Left ventricle myocardium inferior (tissue), 1 donor: ENCODE data around the gene TSC22D4. TPM values are rescaled to one million over a fixed set of nuclear protein-coding genes. Genes with fewer than 3 reads are reported as not detected.
"Not testable (repeated sequence)": the region's sequence is repeated elsewhere in the genome, so short reads cannot be mapped to it uniquely, and the experiment has no call there.

ENCODE experiments used
- DNase-seq: peaks from one replicate; pipeline ENCODE4 v3.0.0-alpha.2; 2020
- H3K27ac ChIP-seq: fragments of 200-600 bp; replicated peaks from 2 replicates; pipeline ENCODE4 v1.8.0; 2021
- H3K27me3 ChIP-seq: fragments of 200-600 bp; 2 replicates; pipeline ENCODE4 v1.8.0; 2021; ENCODE audit warnings: low read depth
- H3K36me3 ChIP-seq: fragments of 200-600 bp; 2 replicates; pipeline ENCODE4 v1.8.0; 2021
- H3K4me1 ChIP-seq: fragments of 200-600 bp; 2 replicates; pipeline ENCODE4 v1.8.0; 2021
- H3K4me3 ChIP-seq: fragments of 200-600 bp; 2 replicates; pipeline ENCODE4 v1.8.0; 2021; ENCODE audit warnings: mild to moderate bottlenecking, moderate library complexity
- H3K9me3 ChIP-seq: fragments of 200-600 bp; replicated peaks from 2 replicates; pipeline ENCODE4 v1.8.0; 2021
- CTCF ChIP-seq: fragments of 200-600 bp; IDR thresholded peaks from 2 replicates; pipeline ENCODE4 v1.8.0; 2021; ENCODE audit warnings: antibody characterized with exemption, mild to moderate bottlenecking, borderline replicate concordance
- intact Hi-C: fragments of 100-400 bp; cut with micrococcal nuclease; formaldehyde crosslinking; loops from one replicate; pipeline ENCODE4 v1.11.0; 2022
- long read RNA-seq: library from polyadenylated mRNA; unstranded; transcript quantifications from one replicate; pipeline ENCODE4 v2.0.0, GENCODE V29; 2021
- total RNA-seq: library from RNA; stranded (reverse); fragmentation: NEBNext Ultra II Directional; extraction: Animal tissue kit (Norgen Biotek cat#: 25700); gene quantifications from one replicate; pipeline ENCODE4 v1.2.1, GENCODE V29; 2021
- donor health status: DM: no; HTN: yes; CAD: no; lungs with severe emphysema.

TSC22D4 gene
- total RNA-seq, result 47.5 TPM
- long read RNA-seq, transcript TSC22D4-201 (5 exons, 2,383 nt), result major isoform, 22 of 56 reads
- long read RNA-seq, partial matches to known transcripts, result 22 of 56 reads
- long read RNA-seq, other reads (novel, unspliced or antisense), result 9 of 56 reads

DNA sequence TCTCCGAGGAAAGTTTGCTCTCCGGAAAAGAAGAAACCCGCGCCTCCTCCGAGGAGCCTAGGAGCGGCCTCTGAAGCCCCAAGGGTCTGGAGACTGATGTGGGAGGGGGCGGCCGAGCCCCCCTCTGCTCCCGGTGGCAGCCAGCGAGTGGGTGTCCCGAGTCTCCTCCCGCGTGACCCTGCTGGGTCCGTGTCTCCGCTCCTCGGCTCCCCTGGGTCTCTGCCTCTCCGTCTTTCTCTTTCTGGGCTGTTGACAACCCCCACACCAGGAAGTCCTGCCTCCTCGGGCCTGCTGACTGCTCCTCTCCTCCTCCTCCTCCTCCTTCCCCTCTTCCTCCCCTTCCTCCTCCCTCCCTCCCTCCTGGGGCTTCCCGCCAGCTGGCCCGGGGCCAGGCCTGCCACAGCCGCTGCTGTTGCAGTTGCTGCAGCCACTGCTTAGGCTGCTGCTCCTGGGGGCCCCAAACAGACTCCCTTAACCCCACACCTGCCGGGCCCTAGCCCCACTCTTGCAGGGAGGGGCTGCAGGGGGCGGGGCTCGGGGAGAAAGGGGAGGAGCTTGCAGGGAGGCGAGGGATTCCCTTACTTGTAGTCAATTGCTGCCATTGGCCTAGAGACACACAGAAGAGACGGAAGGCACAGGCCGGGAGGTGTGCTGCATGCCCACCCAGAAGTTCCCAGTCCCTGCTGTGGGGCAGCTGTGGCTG lies at the start of gene TSC22D4:
Gene TSC22D4, minus strand, starts transcription at position 257 of the 703 bp plus-strand sequence. CDS start 1,176 bp downstream, outside the sequence.
- H3K27ac ChIP-seq, result peak within 1 kb of the TSS; percentile 97
- peaks cover 67% of the 10 kb centered on the region for H3K4me1 ChIP-seq
- peak within 1 kb of the TSS; percentile 99 for H3K4me3 ChIP-seq
- TF ChIP-seq CTCF, result no peak
- H3K27me3 ChIP-seq, result no peaks in the 10 kb centered on the region
- DNase-seq, result peak; percentile 95
- intact Hi-C loops, result loop anchor here (10.0 kb wide), 1 partner anchor 66 kb away; no protein-coding TSS in a partner anchor
- no peaks in the 10 kb centered on the region for H3K9me3 ChIP-seq
- H3K36me3 ChIP-seq, result peaks cover 10% of the 10 kb centered on the region

DNA sequence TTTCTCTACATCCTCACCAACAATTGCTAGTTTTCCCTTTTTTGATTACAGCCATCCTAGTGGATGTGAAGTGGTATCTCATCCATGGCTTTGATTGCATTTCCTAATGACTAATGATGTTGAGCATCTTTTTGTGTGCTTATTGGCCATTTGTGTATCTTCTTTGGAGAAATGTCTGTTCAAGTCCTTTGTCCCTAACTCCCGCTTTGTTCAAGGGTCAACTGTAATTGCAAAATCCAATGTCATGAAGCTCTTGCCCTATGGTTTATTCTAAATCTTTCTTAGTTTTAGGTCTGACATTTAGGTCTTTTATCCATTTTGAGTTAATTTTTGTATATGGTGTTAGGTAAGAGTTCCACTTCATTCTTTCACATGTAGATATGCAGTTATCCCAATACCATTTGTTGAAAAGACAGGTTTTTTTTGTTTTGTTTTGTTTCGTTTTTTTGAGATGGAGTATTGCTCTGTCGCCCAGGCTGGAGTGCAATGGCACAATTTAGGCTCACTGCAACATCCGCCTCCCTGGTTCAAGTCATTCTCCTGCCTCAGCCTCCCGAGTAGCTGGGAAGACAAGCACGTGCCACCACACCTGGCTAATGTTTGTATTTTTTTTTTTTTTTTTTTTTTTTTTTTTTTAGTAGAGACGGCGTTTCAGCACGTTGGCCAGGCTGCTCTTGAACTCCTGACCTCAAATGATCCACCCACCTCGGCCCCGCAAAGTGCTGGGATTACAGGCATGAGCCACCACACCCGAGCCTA lies 49.3 kb upstream of the TSC22D4 start:
- H3K9me3 ChIP-seq, H3K36me3 ChIP-seq, H3K4me1 ChIP-seq, H3K4me3 ChIP-seq, DNase-seq, H3K27ac ChIP-seq, H3K27me3 ChIP-seq, intact Hi-C loops: not testable (repeated sequence)

DNA sequence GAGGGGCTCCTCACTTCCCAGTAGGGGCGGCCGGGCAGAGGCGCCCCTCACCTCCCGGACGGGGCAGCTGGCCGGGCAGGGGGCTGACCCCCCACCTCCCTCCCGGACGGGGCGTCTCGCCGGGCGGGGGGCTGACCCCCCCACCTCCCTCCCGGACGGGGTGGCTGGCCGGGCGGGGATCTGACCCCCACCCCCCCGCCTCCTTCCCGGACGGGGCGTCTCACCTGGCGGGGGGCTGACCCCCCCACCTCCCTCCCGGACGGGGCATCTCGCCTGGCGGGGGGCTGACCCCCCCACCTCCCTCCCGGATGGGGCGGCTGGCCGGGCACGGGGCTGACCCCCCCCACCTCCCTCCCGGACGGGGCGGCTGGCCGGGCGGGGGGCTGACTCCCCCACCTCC lies 44.2 kb upstream of the TSC22D4 start:
- H3K36me3 ChIP-seq, H3K4me3 ChIP-seq, H3K9me3 ChIP-seq, H3K27ac ChIP-seq, H3K27me3 ChIP-seq, DNase-seq, intact Hi-C loops, H3K4me1 ChIP-seq: not testable (repeated sequence)

DNA sequence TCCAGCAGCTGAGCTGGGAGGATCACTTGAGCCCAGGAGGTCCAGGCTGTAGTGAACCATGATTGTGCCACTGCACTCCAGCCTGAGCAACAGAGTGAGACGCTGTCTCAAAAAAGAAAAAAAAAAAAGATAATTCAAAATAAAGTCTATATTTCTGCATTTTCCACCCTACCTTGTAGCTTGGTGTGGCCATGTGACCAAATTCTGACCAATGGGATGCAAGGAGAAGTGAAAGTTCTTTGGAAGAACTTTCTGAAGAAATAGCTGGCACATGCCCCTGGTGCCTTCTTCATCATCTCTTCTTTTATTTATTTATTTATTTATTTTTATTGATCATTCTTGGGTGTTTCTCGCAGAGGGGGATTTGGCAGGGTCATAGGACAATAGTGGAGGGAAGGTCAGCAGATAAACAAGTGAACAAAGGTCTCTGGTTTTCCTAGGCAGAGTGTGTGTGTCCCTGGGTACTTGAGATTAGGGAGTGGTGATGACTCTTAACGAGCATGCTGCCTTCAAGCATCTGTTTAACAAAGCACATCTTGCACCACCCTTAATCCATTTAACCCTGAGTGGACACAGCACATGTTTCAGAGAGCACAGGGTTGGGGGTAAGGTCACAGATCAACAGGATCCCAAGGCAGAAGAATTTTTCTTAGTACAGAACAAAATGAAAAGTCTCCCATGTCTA lies 43.0 kb upstream of the TSC22D4 start:
- H3K27me3 ChIP-seq, intact Hi-C loops, DNase-seq, H3K27ac ChIP-seq, H3K4me1 ChIP-seq, H3K36me3 ChIP-seq, H3K4me3 ChIP-seq, H3K9me3 ChIP-seq: not testable (repeated sequence)

DNA sequence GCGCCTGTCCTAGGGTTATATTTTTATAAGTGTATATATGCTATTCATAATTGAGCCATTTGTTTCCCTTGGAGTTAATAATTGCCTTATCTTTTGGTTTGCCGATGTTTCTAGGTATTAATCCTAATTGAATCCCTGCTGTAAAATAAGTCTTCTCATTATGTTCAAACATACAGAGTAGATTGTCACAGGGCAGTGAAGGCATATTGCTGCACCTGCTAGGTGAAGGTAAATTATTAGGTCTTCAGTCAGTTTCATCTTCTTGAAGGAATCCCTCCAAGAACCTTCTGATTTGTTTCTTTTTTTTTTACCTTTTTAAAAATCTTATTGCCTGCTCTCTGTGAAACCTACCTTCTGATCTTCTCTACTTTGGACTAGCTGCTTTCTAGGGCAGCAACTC lies 42.1 kb upstream of the TSC22D4 start:
- Histone ChIP-seq H3K36me3 (no peaks in the 10 kb centered on the region), H3K27me3 (no peaks in the 10 kb centered on the region), H3K27ac (no peak overlapping the region), H3K4me1 (no peaks in the 10 kb centered on the region), H3K4me3 (no peak overlapping the region), H3K9me3 (no peaks in the 10 kb centered on the region)
- TF ChIP-seq CTCF, result no peak
- DNase-seq, result no peak
- intact Hi-C loops, result no loop called here

GRCh38 chr7:100520138-100520537 lies 41.1 kb upstream of the TSC22D4 start:
- Histone ChIP-seq H3K4me1 (no peaks in the 10 kb centered on the region), H3K27me3 (no peaks in the 10 kb centered on the region), H3K4me3 (no peak overlapping the region), H3K27ac (no peak overlapping the region), H3K9me3 (no peaks in the 10 kb centered on the region), H3K36me3 (no peaks in the 10 kb centered on the region)
- no peak for DNase-seq
- intact Hi-C loops, result no loop called here
- no peak for TF ChIP-seq CTCF
